MCF 10A (cell line): ENCODE measurements around the gene LRP11. TPM values are rescaled to one million over a fixed set of nuclear protein-coding genes. Genes with fewer than 3 reads are reported as not detected.
A peak's percentile ranks its signal among the peaks of the same experiment; 100 is the strongest.

Source experiments
- BruUV-seq: library from RNA; stranded (reverse); fragments of 400-500 nt; replicated peaks from 2 replicates; lab custom pipeline; 2021; lab: Mats Ljungman, UMichigan
- CTCF ChIA-PET: fragments of 300-600 bp; sonication (Branson Sonifier 250); formaldehyde crosslinking; extraction: SDS; loops from one replicate; lab custom pipeline; 2021; ENCODE audit warnings: antibody characterized with exemption, inconsistent platforms; lab: Yijun Ruan, JAX
- POLR2A ChIA-PET: fragments of 300-600, 350-650 bp; sonication (Branson Sonifier 250); formaldehyde crosslinking; extraction: SDS; loops from one replicate; lab custom pipeline; 2020; ENCODE audit warnings: antibody characterized with exemption, inconsistent platforms; lab: Yijun Ruan, JAX
- DNase-seq: peaks from one replicate; pipeline ENCODE4 v3.0.0-alpha.2; 2018; ENCODE audit not compliant: unreplicated experiment
- H3K27ac Mint-ChIP-seq: one replicate; pipeline ENCODE4 v1.8.0; 2022; ENCODE audit warnings: mild to moderate bottlenecking, low read depth, mixed read lengths; ENCODE audit not compliant: unreplicated experiment
- H3K27me3 Mint-ChIP-seq: one replicate; pipeline ENCODE4 v1.8.0; 2022; ENCODE audit warnings: mixed read lengths; ENCODE audit not compliant: insufficient read depth, unreplicated experiment
- H3K36me3 Mint-ChIP-seq: one replicate; pipeline ENCODE4 v1.8.0; 2022; ENCODE audit warnings: mild to moderate bottlenecking, moderate library complexity, mixed read lengths; ENCODE audit not compliant: insufficient read depth, unreplicated experiment
- H3K4me1 Mint-ChIP-seq: one replicate; pipeline ENCODE4 v1.8.0; 2022; ENCODE audit warnings: mixed read lengths; ENCODE audit not compliant: insufficient read depth, unreplicated experiment
- H3K4me3 Mint-ChIP-seq: one replicate; pipeline ENCODE4 v1.8.0; 2022; ENCODE audit warnings: mild to moderate bottlenecking, moderate library complexity, mixed read lengths; ENCODE audit not compliant: unreplicated experiment
- H3K9me3 Mint-ChIP-seq: one replicate; pipeline ENCODE4 v1.8.0; 2022; ENCODE audit warnings: mixed read lengths; ENCODE audit not compliant: unreplicated experiment
- CTCF ChIP-seq: fragments of 200-600 bp; IDR thresholded peaks from one replicate; pipeline ENCODE4 v1.8.0; 2022; ENCODE audit warnings: antibody characterized with exemption, mild to moderate bottlenecking; ENCODE audit not compliant: unreplicated experiment
- intact Hi-C: fragments of 100-400 bp; cut with micrococcal nuclease; formaldehyde crosslinking; loops from 2 replicates; pipeline ENCODE4 v1.14.1; 2022
- total RNA-seq: library from RNA; stranded (reverse); gene quantifications from 2 replicates; pipeline ENCODE4 v1.2.3, GENCODE V29; 2022

LRP11 gene
- total RNA-seq, 1 experiment from 2014 or later = 46.1 TPM

- H3K27ac Mint-ChIP-seq = peak overlapping the region; percentile 67
Measured at GRCh38 chr6:149859938-149860337, 4.2 kb downstream of the LRP11 start.

GRCh38 chr6:149859368-149859767 lies 4.8 kb downstream of the LRP11 start:
- H3K27me3 Mint-ChIP-seq = no peaks in the 10 kb centered on the region
- intact Hi-C loops = no loop called here
- ChIA-PET CTCF (interaction anchor here (0.5 to 3.0 kb wide), 3 partner anchors 19 to 39 kb away, joined by 3 to 18 read pairs (median 4); no protein-coding TSS in a partner anchor), POLR2A (interaction anchor here (1.5 to 13.6 kb wide), 2 partner anchors 18 to 29 kb away, joined by 5 to 255 read pairs; no protein-coding TSS in a partner anchor)
- BruUV-seq = no TSS peak
- no peaks in the 10 kb centered on the region for H3K9me3 Mint-ChIP-seq
- H3K4me3 Mint-ChIP-seq = no peak overlapping the region
- peak; percentile 95 for DNase-seq
- no peak for TF ChIP-seq CTCF
- peaks cover 6% of the 10 kb centered on the region for H3K36me3 Mint-ChIP-seq
- peak overlapping the region; percentile 67 for H3K27ac Mint-ChIP-seq
- H3K4me1 Mint-ChIP-seq = peaks cover 75% of the 10 kb centered on the region

More at GRCh38 chr6:149859938-149860337, 4.2 kb downstream of the LRP11 start:
- DNase-seq = no peak
- Mint-ChIP-seq H3K27me3 (no peaks in the 10 kb centered on the region), H3K4me1 (peaks cover 70% of the 10 kb centered on the region), H3K4me3 (no peak overlapping the region), H3K36me3 (peaks cover 2% of the 10 kb centered on the region), H3K9me3 (no peaks in the 10 kb centered on the region)
- ChIA-PET POLR2A (interaction anchor here (0.6 to 13.6 kb wide), 3 partner anchors 18 to 517 kb away, joined by 3 to 255 read pairs (median 11); no protein-coding TSS in a partner anchor), CTCF (interaction anchor here (0.6 to 3.0 kb wide), 2 partner anchors 19 to 39 kb away, joined by 3 to 18 read pairs; no protein-coding TSS in a partner anchor)
- TF ChIP-seq CTCF = no peak
- intact Hi-C loops = loop anchor here (10.0 kb wide), 1 partner anchor 135 kb away; no protein-coding TSS in a partner anchor
- BruUV-seq = no TSS peak

GRCh38 chr6:149857541-149857940 lies 6.6 kb downstream of the LRP11 start:
- DNase-seq = no peak
- Mint-ChIP-seq H3K4me3 (no peak overlapping the region), H3K9me3 (no peaks in the 10 kb centered on the region), H3K36me3 (peaks cover 6% of the 10 kb centered on the region), H3K27me3 (no peaks in the 10 kb centered on the region), H3K27ac (peak overlapping the region; percentile 92), H3K4me1 (peaks cover 74% of the 10 kb centered on the region)
- TF ChIP-seq CTCF = no peak
- ChIA-PET CTCF (interaction anchor here (0.6 to 2.2 kb wide), 6 partner anchors 8 to 1108 kb away, joined by 3 to 13 read pairs (median 4); no protein-coding TSS in a partner anchor), POLR2A (interaction anchor here (0.9 to 13.6 kb wide), 3 partner anchors 16 to 43 kb away, joined by 3 to 255 read pairs (median 3); no protein-coding TSS in a partner anchor)
- intact Hi-C loops = no loop called here
- BruUV-seq = no TSS peak

GRCh38 chr6:149856256-149856994 lies 7.7 kb downstream of the LRP11 start:
- peaks cover 74% of the 10 kb centered on the region for H3K4me1 Mint-ChIP-seq
- CTCF ChIA-PET = interaction anchor here (0.7 to 2.2 kb wide), 6 partner anchors 9 to 21 kb away, joined by 3 to 13 read pairs (median 6); no protein-coding TSS in a partner anchor
- POLR2A ChIA-PET = interaction anchor here (0.6 to 13.6 kb wide), 12 partner anchors 8 to 293 kb away, joined by 3 to 255 read pairs (median 3); partner anchors contain the start of gene LRP11
- intact Hi-C loops = no loop called here
- BruUV-seq = TSS peak; percentile 8
- peak overlapping the region; percentile 92 for H3K27ac Mint-ChIP-seq
- peaks cover 6% of the 10 kb centered on the region for H3K36me3 Mint-ChIP-seq
- H3K9me3 Mint-ChIP-seq = no peaks in the 10 kb centered on the region
- DNase-seq = no peak
- H3K4me3 Mint-ChIP-seq = no peak overlapping the region
- no peak for TF ChIP-seq CTCF
- H3K27me3 Mint-ChIP-seq = no peaks in the 10 kb centered on the region
